Activated T-cell treated with anti-CD3 and anti-CD28 coated beads, Interleukin-2, amount 50 U/mL, for 72 hours (primary cell): ENCODE data around the gene CD2AP. TPM values are rescaled to one million over a fixed set of nuclear protein-coding genes. Genes with fewer than 3 reads are reported as not detected.
"Not testable (repeated sequence)": the region's sequence is repeated elsewhere in the genome, so short reads cannot be mapped to it uniquely, and the experiment has no call there.

ENCODE experiments used
- ATAC-seq, 2 donors: fragments of 150-1000 bp; cut with Tn5 transposase; replicated peaks in 1 of 2; 2 replicates each; pipeline ENCODE4 v1.10.0; 2021; ENCODE audit warnings: moderate library complexity in 2 of 2, mild to moderate bottlenecking in 1 of 2
- DNase-seq, 2 donors: peaks; one replicate each; pipeline ENCODE4 v3.0.0; 2021 to 2022; ENCODE audit warnings: mixed read lengths in 1 of 2
- H3K27ac Mint-ChIP-seq: one replicate; pipeline ENCODE4 v1.8.0; 2022; ENCODE audit warnings: mild to moderate bottlenecking, moderate library complexity, mixed read lengths
- H3K27me3 Mint-ChIP-seq: one replicate; pipeline ENCODE4 v1.8.0; 2022; ENCODE audit warnings: low read depth, mixed read lengths
- H3K36me3 Mint-ChIP-seq, 2 donors: one replicate each; pipeline ENCODE4 v1.8.0; 2022; ENCODE audit warnings: mixed read lengths in 2 of 2, mild to moderate bottlenecking in 1 of 2; ENCODE audit not compliant: insufficient read depth in 2 of 2
- H3K4me1 Mint-ChIP-seq: one replicate; pipeline ENCODE4 v1.8.0; 2022; ENCODE audit warnings: low read depth, mixed read lengths
- H3K4me3 Mint-ChIP-seq, 2 donors: one replicate each; pipeline ENCODE4 v1.8.0; 2022; ENCODE audit warnings: mild to moderate bottlenecking in 2 of 2, mixed read lengths in 2 of 2, moderate library complexity in 2 of 2
- H3K9me3 Mint-ChIP-seq, 2 donors: one replicate each; pipeline ENCODE4 v1.8.0; 2022; ENCODE audit warnings: mixed read lengths in 2 of 2
- total RNA-seq, 2 donors: library from RNA; stranded (reverse); gene quantifications; one replicate each; pipeline ENCODE4 v1.2.3, GENCODE V29; 2022

Gene CD2AP
- total RNA-seq, 2 donors from 2014 or later, result 29.3 to 29.5 TPM

DNA sequence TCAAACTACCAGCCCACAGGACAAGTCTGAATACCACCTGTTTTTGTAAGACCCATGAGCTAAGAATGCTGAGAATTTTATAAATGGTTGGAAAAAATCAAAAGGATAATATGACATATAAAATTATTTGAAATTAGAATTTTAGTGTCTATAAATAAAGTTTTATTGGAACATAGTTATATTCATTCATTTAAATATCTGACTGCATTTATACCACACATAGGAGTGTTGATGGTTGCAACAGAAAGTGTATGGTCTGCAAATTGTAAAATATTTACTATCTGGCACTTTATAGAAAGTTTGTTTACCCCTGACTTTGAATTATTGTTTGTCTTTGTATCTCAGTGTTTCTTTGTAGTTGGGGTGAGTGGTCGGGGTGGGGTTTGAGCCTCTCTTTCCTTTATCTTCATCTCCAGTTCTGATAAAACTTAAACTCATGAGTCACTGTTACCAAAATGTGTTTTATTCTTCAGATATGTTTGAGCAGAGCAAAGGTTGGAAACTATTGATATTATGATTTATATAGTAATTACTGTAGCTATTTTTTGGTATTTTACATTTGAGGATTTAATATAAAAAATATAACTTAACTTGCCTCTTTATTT, 55.5 kb downstream of the CD2AP start:
- Mint-ChIP-seq H3K4me3 (no peak overlapping the region), H3K9me3 (no peaks in the 10 kb centered on the region), H3K27me3 (no peaks in the 10 kb centered on the region), H3K36me3 (peaks cover 2 to 4% of the 10 kb centered on the region in 2 donors), H3K4me1 (peaks cover 10% of the 10 kb centered on the region), H3K27ac (no peak overlapping the region)
- ATAC-seq, result no peak
- DNase-seq, result no peak

DNA sequence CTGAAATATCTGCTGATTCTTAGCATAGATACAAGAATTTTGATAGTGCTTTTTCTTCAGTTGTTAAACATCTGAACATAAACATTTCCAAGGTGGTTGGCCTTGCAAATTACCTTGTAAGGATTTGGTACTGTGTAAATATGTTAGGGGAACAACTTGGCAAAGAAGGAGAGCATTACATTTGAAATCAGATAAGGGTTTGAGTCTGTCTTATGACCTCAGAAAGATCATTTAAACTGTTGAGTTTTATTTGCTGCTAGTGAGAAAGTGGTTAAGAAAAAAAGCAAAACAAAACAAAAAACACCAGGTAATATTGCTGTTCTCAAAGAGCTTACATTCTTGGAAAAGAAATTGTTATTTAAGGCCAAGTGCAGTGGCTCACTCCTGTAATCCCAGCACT, 56.5 kb downstream of the CD2AP start:
- Mint-ChIP-seq H3K27me3 (no peaks in the 10 kb centered on the region), H3K4me3 (no peak overlapping the region), H3K9me3 (no peaks in the 10 kb centered on the region), H3K4me1 (peaks cover 10% of the 10 kb centered on the region), H3K36me3 (peaks cover 2 to 6% of the 10 kb centered on the region in 2 donors), H3K27ac (no peak overlapping the region)
- DNase-seq, result no peak
- ATAC-seq, result no peak

DNA sequence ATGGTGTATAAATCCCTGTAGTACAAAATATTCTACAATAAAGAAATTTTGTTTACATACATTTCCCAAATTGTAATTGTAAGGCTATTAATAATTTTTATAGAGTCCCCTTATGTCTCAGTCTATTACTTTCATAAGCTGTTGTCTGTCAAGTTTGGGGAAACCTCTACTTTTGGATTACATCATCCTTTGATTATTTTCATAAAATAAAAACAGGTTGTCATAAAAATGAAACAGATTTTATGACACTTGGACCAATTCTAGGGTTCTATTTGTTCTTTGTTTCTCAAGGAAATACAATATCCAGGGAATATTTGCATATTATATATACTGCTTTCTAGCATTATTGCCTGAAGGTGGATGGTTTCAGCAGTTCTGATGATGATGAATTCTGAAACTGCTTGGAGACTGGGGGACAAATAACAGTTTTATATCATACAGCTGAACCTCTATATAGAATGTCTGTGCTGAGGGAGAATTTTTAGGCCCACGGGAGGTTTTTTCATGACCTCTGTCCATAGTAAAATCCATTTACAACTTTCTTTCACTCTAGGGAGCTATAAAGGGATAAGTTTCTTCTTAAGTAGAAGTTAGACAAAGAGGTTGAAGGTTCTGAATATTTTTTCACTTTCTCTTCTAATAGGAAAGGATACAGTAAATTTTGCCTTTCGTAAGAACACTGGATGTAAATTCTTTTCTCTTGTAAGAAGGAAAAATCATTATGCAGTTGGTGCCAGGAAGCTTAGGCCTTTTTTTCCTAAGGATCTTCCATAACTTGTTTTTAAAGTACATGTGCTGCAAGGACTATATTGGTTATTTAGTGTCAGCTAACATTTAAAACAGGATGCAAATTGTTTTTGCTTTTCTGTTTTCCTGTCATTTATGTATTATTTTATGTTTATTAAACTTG, 58.0 kb downstream of the CD2AP start:
- H3K9me3 Mint-ChIP-seq, result no peaks in the 10 kb centered on the region

DNA sequence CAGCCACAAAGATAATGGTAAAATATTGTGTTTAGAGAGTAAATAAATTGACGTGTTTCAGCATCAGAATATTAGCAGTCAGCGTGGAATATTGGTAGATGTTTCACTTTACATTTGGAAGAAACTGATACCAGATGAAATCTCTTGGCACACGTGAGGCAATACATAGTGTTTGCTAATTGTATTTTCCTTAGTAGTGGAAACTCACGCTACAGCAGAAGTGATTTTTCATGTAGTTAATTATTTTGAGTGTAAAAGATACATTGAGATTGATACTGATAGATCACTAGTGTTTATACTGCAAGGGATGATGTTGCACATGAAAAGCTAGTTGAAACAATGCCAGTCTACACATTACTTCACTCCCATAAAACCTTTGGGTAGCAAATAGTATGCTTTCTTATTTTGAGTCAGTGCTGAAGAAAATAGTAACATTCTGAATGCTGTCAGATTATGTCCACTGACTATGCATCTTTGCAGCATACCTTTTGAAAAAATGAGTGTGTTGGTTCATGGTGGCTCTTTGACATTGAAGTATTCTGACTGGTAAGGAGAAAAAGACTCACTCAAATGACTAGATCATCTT, 59.3 kb downstream of the CD2AP start:
- Mint-ChIP-seq H3K36me3 (peaks cover 5 to 11% of the 10 kb centered on the region in 2 donors), H3K27ac (no peak overlapping the region), H3K27me3 (no peaks in the 10 kb centered on the region), H3K4me1 (peaks cover 10% of the 10 kb centered on the region), H3K9me3 (no peaks in the 10 kb centered on the region), H3K4me3 (no peak overlapping the region)
- ATAC-seq (peak; percentile 47 to 91), DNase-seq (no peak)

More for the DNA sequence above, 58.0 kb downstream of the CD2AP start:
- ATAC-seq, result no peak
- H3K27ac Mint-ChIP-seq, result no peak overlapping the region
- no peak for DNase-seq
- peaks cover 5 to 11% of the 10 kb centered on the region in 2 donors for H3K36me3 Mint-ChIP-seq
- peaks cover 10% of the 10 kb centered on the region for H3K4me1 Mint-ChIP-seq
- H3K4me3 Mint-ChIP-seq, result no peak overlapping the region
- H3K27me3 Mint-ChIP-seq, result no peaks in the 10 kb centered on the region

DNA sequence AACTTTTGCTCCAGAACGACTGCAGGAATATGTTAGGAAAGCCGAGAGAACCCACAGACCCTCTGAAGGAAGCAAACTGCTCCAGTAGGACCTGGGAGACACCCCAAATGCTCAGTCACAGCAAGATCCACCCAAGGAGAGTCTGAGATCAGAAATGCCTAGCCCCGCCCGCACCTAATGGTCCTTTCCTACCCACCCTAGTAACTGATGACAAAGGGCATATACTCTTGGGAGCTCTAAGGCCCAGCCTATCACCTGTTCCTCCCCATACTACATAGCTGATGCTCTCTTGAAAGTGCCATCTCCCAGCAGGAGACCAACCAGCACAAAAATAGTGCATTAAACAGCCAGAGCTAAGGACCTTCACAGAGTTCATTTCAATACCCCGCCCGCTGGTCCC, 67.6 kb downstream of the CD2AP start:
- H3K9me3 Mint-ChIP-seq, result peaks cover 4 to 6% of the 10 kb centered on the region in 2 donors
- H3K36me3 Mint-ChIP-seq, result peaks cover 11 to 35% of the 10 kb centered on the region in 2 donors
- no peak overlapping the region for H3K4me3 Mint-ChIP-seq
- no peaks in the 10 kb centered on the region for H3K27me3 Mint-ChIP-seq
- ATAC-seq, result no peak
- DNase-seq, result no peak
- H3K4me1 Mint-ChIP-seq, result peaks cover 18% of the 10 kb centered on the region
- H3K27ac Mint-ChIP-seq, result no peak overlapping the region

DNA sequence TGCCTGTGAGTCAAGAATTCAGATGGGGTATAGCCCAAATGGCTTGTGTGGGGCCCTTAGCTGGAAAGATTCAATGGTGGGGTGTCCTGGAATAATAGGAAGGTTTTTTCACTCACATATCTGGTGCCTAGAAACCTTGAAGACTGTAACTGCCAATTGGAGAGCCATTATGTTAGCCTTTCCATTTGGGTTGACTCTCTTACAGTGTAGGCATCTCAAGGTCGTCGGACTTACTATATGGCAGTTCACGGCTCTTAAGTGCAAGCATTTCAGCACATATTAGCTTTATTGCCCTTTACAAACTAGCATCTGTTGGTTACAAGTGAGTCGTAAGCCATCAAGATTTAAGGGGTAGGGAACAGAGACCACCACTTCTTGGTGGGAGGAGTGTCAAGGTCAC, 74.1 kb downstream of the CD2AP start:
- no peak for ATAC-seq
- Mint-ChIP-seq H3K27me3 (no peaks in the 10 kb centered on the region), H3K36me3 (peaks cover 7 to 17% of the 10 kb centered on the region in 2 donors), H3K4me1 (peaks cover 7% of the 10 kb centered on the region), H3K9me3 (peaks cover 4 to 6% of the 10 kb centered on the region in 2 donors), H3K27ac (peak overlapping the region; percentile 72), H3K4me3 (no peak overlapping the region)
- no peak for DNase-seq

DNA sequence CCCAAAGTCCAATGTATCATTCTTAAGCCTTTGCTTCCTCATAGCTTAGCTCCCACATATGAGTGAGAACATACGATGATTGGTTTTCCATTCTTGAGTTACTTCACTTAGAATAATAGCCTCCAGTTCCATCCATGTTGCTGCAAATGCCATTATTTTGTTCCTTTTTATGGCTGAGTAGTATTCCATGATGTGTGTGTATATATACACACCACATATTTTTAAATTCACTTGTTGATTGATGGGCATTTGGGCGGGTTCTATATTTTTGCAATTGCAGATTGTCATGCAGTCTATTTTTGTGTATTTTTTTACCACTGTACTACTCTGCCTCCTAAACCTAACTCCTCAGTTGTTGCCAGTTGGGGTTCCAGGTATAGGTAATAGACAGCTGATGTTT, 74.7 kb downstream of the CD2AP start:
- ATAC-seq (no peak), DNase-seq (no peak)
- Mint-ChIP-seq H3K4me1 (peaks cover under 1% of the 10 kb centered on the region), H3K9me3 (peaks cover 4% of the 10 kb centered on the region in 2 donors), H3K27ac (no peak overlapping the region), H3K4me3 (no peak overlapping the region), H3K36me3 (peaks cover 10 to 18% of the 10 kb centered on the region in 2 donors), H3K27me3 (no peaks in the 10 kb centered on the region)

DNA sequence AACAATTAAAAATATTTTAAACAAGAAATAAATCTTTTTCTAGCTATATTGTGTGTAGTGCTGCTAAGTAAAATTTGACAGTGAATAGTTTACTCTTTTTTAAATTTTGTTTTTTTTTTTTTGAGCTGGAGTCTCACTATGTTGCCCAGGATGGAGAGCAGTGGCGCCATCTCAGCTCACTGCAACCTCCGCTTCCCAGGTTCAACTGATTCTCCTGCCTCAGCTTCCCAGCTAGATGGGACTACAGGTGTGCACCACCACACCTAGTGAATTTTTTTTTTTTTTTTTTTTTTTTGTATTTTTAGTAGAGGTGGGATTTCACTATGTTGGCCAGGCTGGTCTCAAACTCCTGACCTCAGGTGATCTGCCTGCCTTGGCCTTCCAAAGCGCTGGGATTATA, 75.7 kb downstream of the CD2AP start:
- not testable (repeated sequence) for H3K4me1 Mint-ChIP-seq, H3K4me3 Mint-ChIP-seq, H3K27me3 Mint-ChIP-seq, H3K27ac Mint-ChIP-seq, H3K9me3 Mint-ChIP-seq, ATAC-seq, DNase-seq
- H3K36me3 Mint-ChIP-seq, result peaks cover 7 to 20% of the 10 kb centered on the region in 2 donors

DNA sequence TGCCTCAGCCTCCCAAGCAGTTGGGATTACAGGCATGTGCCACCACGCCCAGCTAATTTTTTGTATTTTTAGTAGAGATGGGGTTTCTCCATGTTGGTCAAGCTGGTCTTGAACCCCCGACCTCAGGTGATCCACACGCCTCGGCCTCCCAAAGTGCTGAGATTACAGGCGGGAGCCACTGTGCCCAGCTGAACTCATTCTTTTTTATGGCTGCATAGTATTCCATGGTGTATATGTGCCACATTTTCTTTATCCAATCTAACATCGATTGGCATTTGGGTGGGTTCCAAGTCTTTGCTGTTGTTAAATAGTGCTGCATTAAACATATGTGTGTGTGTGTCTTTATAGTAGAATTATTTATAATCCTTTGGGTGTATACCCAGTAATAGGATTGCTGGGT, 78.9 kb downstream of the CD2AP start:
- not testable (repeated sequence) for H3K4me3 Mint-ChIP-seq, H3K9me3 Mint-ChIP-seq, H3K27me3 Mint-ChIP-seq, H3K4me1 Mint-ChIP-seq, DNase-seq, H3K27ac Mint-ChIP-seq, ATAC-seq
- peaks cover 3 to 24% of the 10 kb centered on the region in 2 donors for H3K36me3 Mint-ChIP-seq

DNA sequence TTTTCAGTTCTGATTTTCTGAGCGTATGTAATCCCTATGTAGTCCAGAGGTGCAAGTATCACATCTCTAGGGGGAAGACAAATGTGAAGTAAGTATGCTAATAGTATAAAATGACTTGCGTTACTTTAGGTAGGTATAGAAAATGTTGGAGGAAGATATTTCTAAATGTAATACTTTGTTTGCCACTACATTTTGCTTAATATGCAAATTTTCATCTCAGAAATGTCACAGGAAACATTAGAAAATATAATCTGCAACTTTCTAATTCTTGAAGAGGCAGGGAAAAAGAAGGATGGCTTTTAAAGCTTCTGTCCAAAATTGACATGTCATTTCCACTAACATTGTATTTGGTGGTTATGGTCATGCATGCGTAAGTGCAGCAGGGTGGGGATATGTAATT, 85.6 kb downstream of the CD2AP start:
- no peaks in the 10 kb centered on the region for H3K9me3 Mint-ChIP-seq

DNA sequence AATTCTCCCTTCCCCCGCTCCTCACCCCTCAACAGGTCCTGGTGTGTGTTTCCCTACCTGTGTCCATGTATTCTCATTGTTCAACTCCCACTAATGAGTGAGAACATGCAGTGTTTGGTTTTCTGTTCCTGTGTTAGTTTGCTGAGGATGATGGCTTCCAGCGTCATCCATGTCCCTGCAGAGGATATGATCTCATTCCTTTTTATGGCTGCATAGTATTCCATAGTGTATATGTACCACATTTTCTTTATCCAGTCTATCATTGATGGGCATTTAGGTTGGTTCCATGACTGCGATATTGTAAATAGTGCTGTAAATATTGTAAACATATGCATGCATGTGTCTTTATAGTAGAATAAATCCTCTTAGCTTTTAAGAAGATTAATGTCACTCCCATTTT, 89.0 kb downstream of the CD2AP start:
- not testable (repeated sequence) for H3K9me3 Mint-ChIP-seq, H3K4me3 Mint-ChIP-seq, H3K4me1 Mint-ChIP-seq, DNase-seq, ATAC-seq, H3K27me3 Mint-ChIP-seq, H3K36me3 Mint-ChIP-seq, H3K27ac Mint-ChIP-seq

More for the DNA sequence above, 85.6 kb downstream of the CD2AP start:
- H3K27ac Mint-ChIP-seq, result no peak overlapping the region
- H3K4me1 Mint-ChIP-seq, result peaks cover 6% of the 10 kb centered on the region
- no peaks in the 10 kb centered on the region for H3K27me3 Mint-ChIP-seq
- H3K36me3 Mint-ChIP-seq, result peaks cover 2 to 8% of the 10 kb centered on the region in 2 donors
- ATAC-seq (no peak), DNase-seq (no peak)
- no peak overlapping the region for H3K4me3 Mint-ChIP-seq

DNA sequence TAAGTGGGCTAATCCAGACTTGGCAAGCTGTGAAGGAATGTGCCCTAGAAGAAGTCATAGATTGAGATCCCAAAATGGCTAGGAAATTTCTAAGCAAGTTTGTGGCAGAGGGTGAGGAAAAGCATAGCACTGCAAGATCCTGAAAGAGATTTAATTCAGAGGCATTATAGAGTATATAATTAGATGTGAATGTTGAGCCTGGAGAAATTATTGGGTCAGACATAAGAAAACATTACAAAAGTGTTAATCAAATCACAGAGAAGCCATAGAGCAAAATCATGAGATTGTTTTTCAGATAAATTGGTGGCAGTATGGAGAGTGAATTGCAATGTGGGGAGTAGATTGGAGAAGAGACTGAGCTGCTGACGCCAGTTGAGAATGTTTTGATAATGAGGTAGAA, 90.0 kb downstream of the CD2AP start:
- peaks cover 2 to 3% of the 10 kb centered on the region in 2 donors for H3K36me3 Mint-ChIP-seq
- ATAC-seq, result no peak

DNA sequence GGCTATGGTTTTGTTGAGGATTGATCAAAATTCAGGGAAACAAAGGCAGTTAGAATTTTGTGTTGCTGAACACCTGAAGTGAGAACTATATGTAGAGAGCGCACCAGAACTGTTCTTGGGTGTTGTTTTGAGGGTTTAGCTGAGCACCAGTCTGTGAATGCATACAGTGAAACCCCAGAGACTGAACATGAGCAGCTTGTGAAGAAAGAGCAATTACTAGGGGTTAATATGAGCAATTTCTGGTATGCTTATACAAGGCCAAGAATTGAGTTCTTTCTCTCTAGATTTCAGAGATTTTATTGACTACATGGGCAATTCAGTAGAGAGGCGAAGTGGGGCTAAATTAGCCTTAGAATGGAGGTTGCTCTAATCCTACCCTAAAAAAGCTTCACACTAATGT, 93.9 kb downstream of the CD2AP start:
- H3K27me3 Mint-ChIP-seq, result no peaks in the 10 kb centered on the region
- no peaks in the 10 kb centered on the region for H3K4me1 Mint-ChIP-seq
- H3K27ac Mint-ChIP-seq, result no peak overlapping the region
- DNase-seq, result no peak
- peaks cover 0 to 3% of the 10 kb centered on the region in 2 donors for H3K36me3 Mint-ChIP-seq
- no peak overlapping the region for H3K4me3 Mint-ChIP-seq
- no peak for ATAC-seq
- no peaks in the 10 kb centered on the region for H3K9me3 Mint-ChIP-seq

More for the DNA sequence above, 90.0 kb downstream of the CD2AP start:
- Mint-ChIP-seq H3K27ac (no peak overlapping the region), H3K9me3 (no peaks in the 10 kb centered on the region), H3K4me3 (no peak overlapping the region), H3K4me1 (no peaks in the 10 kb centered on the region), H3K27me3 (no peaks in the 10 kb centered on the region)
- no peak for DNase-seq
